CD4-positive, alpha-beta memory T cell (primary cell): ENCODE results near the gene WBP11. TPM values are rescaled to one million over a fixed set of nuclear protein-coding genes. Genes with fewer than 3 reads are reported as not detected.

Experiments used
- CTCF ChIA-PET: fragments of 350-600 bp; sonication (Branson Sonifier 250); formaldehyde crosslinking; loops from one replicate; lab custom pipeline; 2021; ENCODE audit warnings: inconsistent platforms; ENCODE audit not compliant: partially characterized antibody; lab: Charles Lee
- POLR2A ChIA-PET: fragments of 350-600 bp; sonication (Branson Sonifier 250); formaldehyde crosslinking; loops from one replicate; lab custom pipeline; 2021; ENCODE audit not compliant: partially characterized antibody; lab: Charles Lee
- DNase-seq, 5 donors: peaks; one replicate each; pipeline versions ENCODE4 v3.0.0 to v3.0.0-alpha.2; 2020 to 2022; ENCODE audit warnings: mixed read lengths in 1 of 5
- H3K27ac ChIP-seq: one replicate; pipeline ENCODE4 v1.7.0; 2013; ENCODE audit warnings: low read depth, low read length
- H3K27me3 ChIP-seq: 2 replicates; pipeline ENCODE4 v1.7.0; 2013; ENCODE audit warnings: mild to moderate bottlenecking, low read length, moderate library complexity; ENCODE audit not compliant: insufficient read depth
- H3K36me3 ChIP-seq: 2 replicates; pipeline ENCODE4 v1.7.0; 2013; ENCODE audit warnings: mild to moderate bottlenecking, low read length, moderate library complexity; ENCODE audit not compliant: insufficient read depth
- H3K4me1 ChIP-seq: 2 replicates; pipeline ENCODE4 v1.7.0; 2013; ENCODE audit warnings: mild to moderate bottlenecking, low read length, moderate library complexity; ENCODE audit not compliant: insufficient read depth
- H3K4me3 ChIP-seq, 2 donors: one replicate each; pipeline ENCODE4 v1.7.0; 2013; ENCODE audit warnings: low read length in 2 of 2, mild to moderate bottlenecking in 1 of 2
- H3K9me3 ChIP-seq, 2 donors: one replicate each; pipeline ENCODE4 v1.7.0; 2013; ENCODE audit warnings: low read length in 2 of 2, control low read depth in 1 of 2; ENCODE audit not compliant: control insufficient read depth in 1 of 2
- H3K27ac Mint-ChIP-seq, 7 donors: one replicate each; pipeline ENCODE4 v1.8.0; 2020 to 2021; ENCODE audit warnings: mixed read lengths in 7 of 7, mild to moderate bottlenecking in 6 of 7, inconsistent platforms in 3 of 7, moderate library complexity in 3 of 7
- H3K27me3 Mint-ChIP-seq, 2 donors: one replicate each; pipeline ENCODE4 v1.8.0; 2020 to 2021; ENCODE audit warnings: mixed read lengths in 2 of 2
- H3K36me3 Mint-ChIP-seq, 2 donors: one replicate each; pipeline ENCODE4 v1.8.0; 2020 to 2021; ENCODE audit warnings: mixed read lengths in 2 of 2, inconsistent platforms in 1 of 2, mild to moderate bottlenecking in 1 of 2
- H3K4me1 Mint-ChIP-seq, 4 donors: one replicate each; pipeline ENCODE4 v1.8.0; 2020 to 2021; ENCODE audit warnings: mixed read lengths in 4 of 4, mild to moderate bottlenecking in 1 of 4
- H3K4me3 Mint-ChIP-seq, 8 donors: one replicate each; pipeline ENCODE4 v1.8.0; 2020 to 2021; ENCODE audit warnings: mixed read lengths in 8 of 8, mild to moderate bottlenecking in 7 of 8, moderate library complexity in 6 of 8, inconsistent platforms in 3 of 8
- H3K9me3 Mint-ChIP-seq, 8 donors: one replicate each; pipeline ENCODE4 v1.8.0; 2020 to 2021; ENCODE audit warnings: mixed read lengths in 8 of 8, mild to moderate bottlenecking in 5 of 8, inconsistent platforms in 3 of 8, moderate library complexity in 1 of 8
- intact Hi-C: fragments of 100-400 bp; cut with micrococcal nuclease; formaldehyde crosslinking; loops from one replicate; pipeline ENCODE4 v1.15.1; 2023
- polyA plus RNA-seq, 2 donors: library from polyadenylated mRNA; unstranded; fragments of 300-500 nt; fragmentation: Illumina TruSeq; gene quantifications; one replicate each; pipeline ENCODE4 v1.2.3, GENCODE V29; 2021
- total RNA-seq, 2 experiments: library from RNA; stranded (reverse); gene quantifications; one replicate each; pipeline ENCODE4 v1.2.3, GENCODE V29; 2021

The WBP11 gene
- total and polyA plus RNA-seq, 4 experiments from 2014 or later: 45.8 to 83.8 (median 80.8) TPM

- no peaks in the 10 kb centered on the region for H3K36me3 ChIP-seq
- POLR2A ChIA-PET: interaction anchor here (1.2 to 3.5 kb wide), 3 partner anchors 74 to 150 kb away, joined by 3 to 9 read pairs (median 3); a partner anchor contains a TSS
- no peak overlapping the region for H3K27ac ChIP-seq
- CTCF ChIA-PET: interaction anchor here (0.6 to 7.6 kb wide), 21 partner anchors 8 to 376 kb away, joined by 3 to 191 read pairs (median 4); partner anchors contain the start of genes ARHGDIB, ERP27 and RERG
- no peaks in the 10 kb centered on the region for H3K27me3 ChIP-seq
- Mint-ChIP-seq H3K4me3 (peak overlapping the region in 1 of 8 donors; percentile 11), H3K9me3 (no peaks in the 10 kb centered on the region), H3K27me3 (no peaks in the 10 kb centered on the region), H3K36me3 (no peaks in the 10 kb centered on the region), H3K27ac (no peak overlapping the region), H3K4me1 (peaks cover 0 to 5% (median 1%) of the 10 kb centered on the region in 4 donors)
- intact Hi-C loops: loop anchor here (1.0 to 10.0 kb wide), 9 partner anchors 71 to 424 kb away; partner anchors contain the start of genes ARHGDIB and RERG
- no peak overlapping the region for H3K4me3 ChIP-seq
- no peaks in the 10 kb centered on the region for H3K9me3 ChIP-seq
- peak in 4 of 5 donors; percentile 50 to 59 (median 56) for DNase-seq
- H3K4me1 ChIP-seq: peaks cover 3% of the 10 kb centered on the region
Observed at GRCh38 chr12:14845350-14845750, 42.1 kb upstream of the WBP11 start.

GRCh38 chr12:14844401-14844800, 41.1 kb upstream of the WBP11 start:
- no peak for DNase-seq
- CTCF ChIA-PET: interaction anchor here (0.7 to 7.6 kb wide), 5 partner anchors 11 to 377 kb away, joined by 3 to 191 read pairs (median 23); partner anchors contain the start of gene RERG
- intact Hi-C loops: loop anchor here (2.0 to 10.0 kb wide), 3 partner anchors 70 to 210 kb away; a partner anchor contains a TSS
- no peaks in the 10 kb centered on the region for H3K36me3 Mint-ChIP-seq
- no peaks in the 10 kb centered on the region for H3K36me3 ChIP-seq
- no peak overlapping the region for H3K4me3 ChIP-seq
- H3K4me3 Mint-ChIP-seq: no peak overlapping the region
- H3K27ac Mint-ChIP-seq: no peak overlapping the region
- H3K9me3 ChIP-seq: no peaks in the 10 kb centered on the region
- H3K4me1 ChIP-seq: peaks cover 3% of the 10 kb centered on the region
- H3K9me3 Mint-ChIP-seq: peaks cover 0 to 2% (median 0%) of the 10 kb centered on the region in 8 donors
- peaks cover 4% of the 10 kb centered on the region for H3K27me3 ChIP-seq
- H3K4me1 Mint-ChIP-seq: peaks cover 0 to 5% (median 1%) of the 10 kb centered on the region in 4 donors
- H3K27me3 Mint-ChIP-seq: peaks cover 0 to 2% of the 10 kb centered on the region in 2 donors
- POLR2A ChIA-PET: interaction anchor here (3.5 kb wide), 1 partner anchor 151 kb away, joined by 9 read pairs; no protein-coding TSS in a partner anchor
- H3K27ac ChIP-seq: no peak overlapping the region

- ChIA-PET POLR2A (interaction anchor here (3.5 kb wide), 1 partner anchor 152 kb away, joined by 9 read pairs; no protein-coding TSS in a partner anchor), CTCF (interaction anchor here (0.9 to 7.6 kb wide), 3 partner anchors 12 to 378 kb away, joined by 3 to 191 read pairs (median 4); partner anchors contain the start of gene RERG)
- intact Hi-C loops: loop anchor here (10.0 kb wide), 1 partner anchor 209 kb away; no protein-coding TSS in a partner anchor
- no peak for DNase-seq
- Mint-ChIP-seq H3K9me3 (peaks cover 0 to 2% (median 0%) of the 10 kb centered on the region in 8 donors), H3K27ac (no peak within 1 kb of the TSS), H3K4me1 (peaks cover 0 to 5% (median 1%) of the 10 kb centered on the region in 4 donors), H3K27me3 (peaks cover 3 to 9% of the 10 kb centered on the region in 2 donors), H3K4me3 (no peak within 1 kb of the TSS), H3K36me3 (no peaks in the 10 kb centered on the region)
- no peak within 1 kb of the TSS for H3K27ac ChIP-seq
- peaks cover 5% of the 10 kb centered on the region for H3K27me3 ChIP-seq
- H3K36me3 ChIP-seq: no peaks in the 10 kb centered on the region
- no peak within 1 kb of the TSS for H3K4me3 ChIP-seq
- no peaks in the 10 kb centered on the region for H3K9me3 ChIP-seq
- peaks cover 3% of the 10 kb centered on the region for H3K4me1 ChIP-seq
Observed at GRCh38 chr12:14843425-14843887, 40.2 kb upstream of the WBP11 start, which contains the start of gene ART4. ART4 (minus strand) TSS chr12:14843526; CDS start chr12:14843113, 413 bp downstream.

GRCh38 chr12:14842315-14842714, 39.0 kb upstream of the WBP11 start:
- POLR2A ChIA-PET: no interaction called here
- Histone ChIP-seq H3K4me1 (peaks cover 3% of the 10 kb centered on the region), H3K27ac (no peak overlapping the region), H3K4me3 (no peak overlapping the region), H3K27me3 (peaks cover 5% of the 10 kb centered on the region), H3K9me3 (no peaks in the 10 kb centered on the region), H3K36me3 (no peaks in the 10 kb centered on the region)
- DNase-seq: no peak
- Mint-ChIP-seq H3K36me3 (no peaks in the 10 kb centered on the region), H3K9me3 (peaks cover 0 to 2% (median 0%) of the 10 kb centered on the region in 8 donors), H3K27me3 (peaks cover 5 to 10% of the 10 kb centered on the region in 2 donors), H3K4me3 (no peak overlapping the region), H3K4me1 (peaks cover 0 to 5% (median 1%) of the 10 kb centered on the region in 4 donors), H3K27ac (no peak overlapping the region)
- intact Hi-C loops: loop anchor here (10.0 kb wide), 1 partner anchor 208 kb away; no protein-coding TSS in a partner anchor
- CTCF ChIA-PET: interaction anchor here (1.7 to 7.6 kb wide), 2 partner anchors 153 to 379 kb away, joined by 4 to 191 read pairs; partner anchors contain the start of gene RERG

GRCh38 chr12:14841761-14842160, 38.5 kb upstream of the WBP11 start:
- CTCF ChIA-PET: interaction anchor here (7.6 kb wide), 1 partner anchor 153 kb away, joined by 191 read pairs; no protein-coding TSS in a partner anchor

GRCh38 chr12:14840616-14841015, 37.3 kb upstream of the WBP11 start:
- no peak for DNase-seq
- peaks cover 3% of the 10 kb centered on the region for H3K4me1 ChIP-seq
- Mint-ChIP-seq H3K36me3 (no peaks in the 10 kb centered on the region), H3K4me1 (peaks cover 0 to 5% (median 1%) of the 10 kb centered on the region in 4 donors), H3K9me3 (peaks cover 0 to 2% (median 0%) of the 10 kb centered on the region in 8 donors), H3K27me3 (peaks cover 7 to 10% of the 10 kb centered on the region in 2 donors), H3K4me3 (no peak overlapping the region), H3K27ac (no peak overlapping the region)
- no peaks in the 10 kb centered on the region for H3K36me3 ChIP-seq
- H3K4me3 ChIP-seq: no peak overlapping the region
- H3K9me3 ChIP-seq: no peaks in the 10 kb centered on the region
- CTCF ChIA-PET: interaction anchor here (0.7 kb wide), 1 partner anchor 155 kb away, joined by 3 read pairs; no protein-coding TSS in a partner anchor
- POLR2A ChIA-PET: no interaction called here
- intact Hi-C loops: loop anchor here (10.0 kb wide), 1 partner anchor 206 kb away; no protein-coding TSS in a partner anchor
- H3K27me3 ChIP-seq: peaks cover 5% of the 10 kb centered on the region
- no peak overlapping the region for H3K27ac ChIP-seq

More at GRCh38 chr12:14841761-14842160, 38.5 kb upstream of the WBP11 start:
- H3K36me3 Mint-ChIP-seq: no peaks in the 10 kb centered on the region
- POLR2A ChIA-PET: no interaction called here
- H3K27me3 Mint-ChIP-seq: peaks cover 6 to 10% of the 10 kb centered on the region in 2 donors
- Histone ChIP-seq H3K9me3 (no peaks in the 10 kb centered on the region), H3K4me1 (peaks cover 3% of the 10 kb centered on the region), H3K4me3 (no peak overlapping the region), H3K27ac (no peak overlapping the region), H3K27me3 (peaks cover 5% of the 10 kb centered on the region), H3K36me3 (no peaks in the 10 kb centered on the region)
- intact Hi-C loops: loop anchor here (10.0 kb wide), 1 partner anchor 207 kb away; no protein-coding TSS in a partner anchor
- H3K9me3 Mint-ChIP-seq: peaks cover 0 to 2% (median 0%) of the 10 kb centered on the region in 8 donors
- H3K4me3 Mint-ChIP-seq: no peak overlapping the region
- DNase-seq: no peak
- no peak overlapping the region for H3K27ac Mint-ChIP-seq
- H3K4me1 Mint-ChIP-seq: peaks cover 0 to 5% (median 1%) of the 10 kb centered on the region in 4 donors

- Mint-ChIP-seq H3K4me1 (no peaks in the 10 kb centered on the region), H3K4me3 (no peak overlapping the region), H3K27ac (no peak overlapping the region), H3K36me3 (no peaks in the 10 kb centered on the region), H3K9me3 (peaks cover 0 to 2% (median 0%) of the 10 kb centered on the region in 8 donors), H3K27me3 (peaks cover 10 to 14% of the 10 kb centered on the region in 2 donors)
- ChIA-PET POLR2A (no interaction called here), CTCF (interaction anchor here (1.2 kb wide), 1 partner anchor 98 kb away, joined by 3 read pairs; no protein-coding TSS in a partner anchor)
- DNase-seq: no peak
- intact Hi-C loops: no loop called here
- Histone ChIP-seq H3K4me1 (no peaks in the 10 kb centered on the region), H3K27me3 (peaks cover 5% of the 10 kb centered on the region), H3K4me3 (no peak overlapping the region), H3K27ac (no peak overlapping the region), H3K9me3 (no peaks in the 10 kb centered on the region), H3K36me3 (no peaks in the 10 kb centered on the region)
Observed at GRCh38 chr12:14839262-14839661, 36.0 kb upstream of the WBP11 start.
